HG02970 (cell line): ENCODE data around the gene ART1.

Experiments used
- ATAC-seq: cut with Tn5 transposase; IDR thresholded peaks from one replicate; pipeline ENCODE4 v1.9.1; 2021; ENCODE audit warnings: mild to moderate bottlenecking, moderate library complexity, moderate number of reproducible peaks; ENCODE audit not compliant: unreplicated experiment, low FRiP score

The ART1 gene

GRCh38 chr11:3709977-3710376 is 65.0 kb downstream of the ART1 start:
- ATAC-seq: no peak

GRCh38 chr11:3710485-3711259 is 65.7 kb downstream of the ART1 start:
- no peak for ATAC-seq

GRCh38 chr11:3712274-3712673 is 67.3 kb downstream of the ART1 start:
- ATAC-seq: no peak
